HEK293 (cell line): ENCODE data around the gene FASN.

ENCODE experiments used
- TF ChIP-seq, protein P1 (sequence below): fragments of 450-650 bp; formaldehyde crosslinking; optimal IDR thresholded peaks from 2 replicates; pipeline ENCODE3; 2016; ENCODE audit warnings: missing biosample characterization, mild to moderate bottlenecking, missing genetic modification characterization

The FASN gene

DNA sequence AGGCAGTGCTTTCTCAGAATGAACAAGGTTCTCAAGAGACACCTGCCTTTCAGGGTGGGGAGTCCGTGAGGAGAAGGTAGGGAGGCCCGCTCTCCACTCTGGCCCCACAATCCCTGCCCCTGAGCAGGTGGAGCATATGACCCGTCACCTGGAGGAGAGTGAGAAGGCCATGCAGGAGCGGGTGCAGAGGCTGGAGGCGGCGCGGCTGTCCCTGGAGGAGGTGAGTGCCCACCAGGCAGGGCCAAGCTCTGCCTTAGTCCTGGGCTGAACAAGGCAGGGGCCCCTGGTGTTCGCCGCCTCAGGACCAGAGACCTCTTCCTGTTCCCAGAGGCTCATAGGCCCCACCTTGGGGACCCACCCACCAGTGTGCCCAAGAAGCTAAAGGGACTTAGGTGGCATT lies 69.1 kb downstream of the FASN start (continued):
- TF ChIP-seq, protein P1, sequence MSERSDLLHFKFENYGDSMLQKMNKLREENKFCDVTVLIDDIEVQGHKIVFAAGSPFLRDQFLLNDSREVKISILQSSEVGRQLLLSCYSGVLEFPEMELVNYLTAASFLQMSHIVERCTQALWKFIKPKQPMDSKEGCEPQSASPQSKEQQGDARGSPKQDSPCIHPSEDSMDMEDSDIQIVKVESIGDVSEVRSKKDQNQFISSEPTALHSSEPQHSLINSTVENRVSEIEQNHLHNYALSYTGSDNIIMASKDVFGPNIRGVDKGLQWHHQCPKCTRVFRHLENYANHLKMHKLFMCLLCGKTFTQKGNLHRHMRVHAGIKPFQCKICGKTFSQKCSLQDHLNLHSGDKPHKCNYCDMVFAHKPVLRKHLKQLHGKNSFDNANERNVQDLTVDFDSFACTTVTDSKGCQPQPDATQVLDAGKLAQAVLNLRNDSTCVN (tag by site-specific recombination), result no peak
